HG02759 (cell line): Measurements from ENCODE around the gene DYTN.

ENCODE experiments used
- ATAC-seq: cut with Tn5 transposase; IDR thresholded peaks from one replicate; pipeline ENCODE4 v1.9.1; 2021; ENCODE audit warnings: mild to moderate bottlenecking, moderate library complexity; ENCODE audit not compliant: unreplicated experiment

The DYTN gene

DNA sequence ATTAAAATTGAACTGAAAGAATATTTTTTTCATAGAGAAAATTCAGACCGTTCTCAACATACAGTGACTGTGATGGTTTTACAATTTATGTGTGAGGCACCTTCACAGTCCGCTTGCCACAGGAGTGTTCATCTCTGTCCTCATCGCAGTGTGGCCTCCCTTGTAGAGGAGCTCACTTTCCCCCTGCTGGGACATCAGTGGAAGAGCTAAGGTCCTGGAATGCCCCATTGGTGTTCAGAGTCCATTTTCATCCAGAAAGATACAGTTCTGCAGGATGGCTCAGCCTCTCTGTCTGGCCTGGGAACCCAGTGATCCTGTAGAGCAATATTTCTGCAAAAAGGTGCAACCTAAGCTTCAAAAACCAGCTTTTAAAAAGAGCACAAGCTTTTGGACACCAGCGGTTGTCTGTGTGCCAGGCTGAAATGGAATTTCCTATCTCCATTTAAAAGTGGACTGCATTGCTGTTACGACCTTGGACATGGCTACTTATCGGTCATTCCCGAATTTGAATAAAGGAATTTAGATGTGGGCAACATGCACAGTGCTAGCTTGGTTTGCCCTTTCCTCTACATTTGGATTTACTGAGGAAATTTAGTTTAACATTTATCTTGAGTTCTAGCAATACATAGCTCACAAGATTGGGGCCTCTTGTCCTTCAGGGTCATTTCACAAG, 102.6 kb downstream of the DYTN start:
- no peak for ATAC-seq

DNA sequence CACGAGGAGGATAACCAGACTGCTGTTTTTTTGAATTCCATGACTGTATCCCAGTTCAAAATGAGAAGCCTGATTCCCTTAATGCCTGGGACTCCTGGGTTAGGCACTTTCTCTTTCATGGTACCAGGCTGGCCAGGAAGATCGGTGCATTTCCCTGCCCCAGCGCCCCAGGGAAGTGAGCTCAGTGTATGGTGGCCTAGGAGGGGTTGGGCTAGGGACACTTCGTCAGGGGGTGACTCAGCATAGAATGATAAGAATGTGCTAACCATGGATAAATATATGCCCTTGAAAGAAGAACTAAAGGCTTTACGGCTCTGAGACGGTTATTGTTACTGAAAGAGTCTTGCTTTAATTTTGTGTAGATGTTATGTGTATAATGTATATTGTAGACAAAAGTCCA, 103.4 kb downstream of the DYTN start:
- ATAC-seq = no peak

DNA sequence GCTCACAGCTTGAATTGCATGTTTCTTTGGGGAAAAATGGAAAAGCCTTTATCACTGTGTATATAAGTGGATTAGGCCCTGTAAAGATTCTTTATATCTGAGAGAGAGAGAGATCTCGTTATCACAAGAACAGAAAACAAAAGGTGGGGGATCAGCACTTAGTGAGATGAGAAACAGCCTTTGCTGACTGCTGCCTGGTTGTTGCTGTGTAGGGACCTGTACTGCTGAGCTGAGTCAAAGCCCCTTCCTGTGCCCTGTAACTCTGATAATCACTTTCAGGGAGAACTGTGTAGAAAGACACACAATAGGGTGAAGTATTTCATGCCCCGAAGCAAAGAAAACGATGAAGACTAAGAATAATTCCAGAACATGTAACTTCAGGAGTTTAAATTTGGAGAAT, 106.5 kb downstream of the DYTN start:
- no peak for ATAC-seq

DNA sequence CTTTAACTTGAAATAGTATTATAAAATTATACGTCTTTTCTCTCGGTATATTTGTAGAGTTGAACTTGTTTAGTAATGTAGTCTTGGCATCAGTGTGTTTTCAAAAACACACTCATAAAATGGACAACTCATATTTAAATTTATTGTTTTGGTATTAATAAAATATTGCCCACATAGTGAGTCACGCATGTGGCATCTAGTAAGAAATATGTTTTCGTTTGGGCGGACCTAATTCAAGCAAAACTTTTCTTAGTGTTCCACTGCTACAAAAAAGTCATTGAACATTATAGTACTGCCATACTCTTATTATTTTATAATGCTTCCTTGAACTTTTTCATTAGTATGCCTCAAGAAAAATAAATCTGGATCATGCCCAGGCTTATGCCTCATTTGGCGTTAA, 107.0 kb downstream of the DYTN start:
- ATAC-seq = no peak

GRCh38 chr2:206610451-206610850, 107.7 kb downstream of the DYTN start:
- ATAC-seq = no peak

DNA sequence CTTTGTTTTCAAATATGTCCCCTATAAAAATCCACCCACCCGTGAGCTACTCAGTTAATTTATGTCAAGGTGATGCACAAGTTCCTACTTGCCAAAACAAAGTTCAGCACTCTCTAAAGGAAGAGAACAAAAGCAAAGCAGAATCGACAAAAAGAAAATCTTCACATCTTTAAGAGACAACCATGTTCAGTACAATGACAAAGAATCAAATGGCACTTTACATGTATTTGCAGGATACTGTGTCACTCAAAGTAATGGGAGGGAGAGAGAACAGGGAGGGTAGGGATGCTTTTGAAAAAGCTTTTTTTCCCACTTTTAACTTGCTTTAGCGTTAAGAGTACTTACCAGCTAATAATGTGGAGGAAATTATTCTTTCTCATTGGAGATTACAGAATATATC, 115.0 kb downstream of the DYTN start:
- ATAC-seq = no peak
